RKO (cell line): ENCODE results near the gene MIPEP.

ENCODE experiments used
- DNase-seq: peaks from one replicate; pipeline ENCODE4 v3.0.0-alpha.2; 2016; ENCODE audit warnings: low spot score

Gene MIPEP

GRCh38 chr13:23810685-23811240, 78.4 kb downstream of the MIPEP start:
- no peak for DNase-seq

DNA sequence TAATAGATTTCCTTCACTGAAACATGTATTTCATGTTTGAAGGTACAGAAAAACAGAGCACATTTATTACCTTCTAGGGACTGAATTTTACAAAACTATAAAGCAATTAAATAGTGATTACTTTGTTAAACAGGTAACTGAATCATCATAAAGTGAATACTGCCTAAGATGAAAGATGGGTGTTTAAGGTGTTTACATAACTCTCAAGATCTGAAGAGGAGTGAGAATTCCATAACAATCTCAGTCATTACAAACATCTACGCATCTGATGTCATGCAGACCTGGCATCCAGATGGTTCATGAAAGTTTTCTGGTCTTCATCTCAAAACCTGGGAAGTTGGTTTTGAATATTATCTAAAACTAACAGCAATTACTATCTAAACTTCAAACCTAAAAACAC, 80.4 kb downstream of the MIPEP start:
- no peak for DNase-seq

DNA sequence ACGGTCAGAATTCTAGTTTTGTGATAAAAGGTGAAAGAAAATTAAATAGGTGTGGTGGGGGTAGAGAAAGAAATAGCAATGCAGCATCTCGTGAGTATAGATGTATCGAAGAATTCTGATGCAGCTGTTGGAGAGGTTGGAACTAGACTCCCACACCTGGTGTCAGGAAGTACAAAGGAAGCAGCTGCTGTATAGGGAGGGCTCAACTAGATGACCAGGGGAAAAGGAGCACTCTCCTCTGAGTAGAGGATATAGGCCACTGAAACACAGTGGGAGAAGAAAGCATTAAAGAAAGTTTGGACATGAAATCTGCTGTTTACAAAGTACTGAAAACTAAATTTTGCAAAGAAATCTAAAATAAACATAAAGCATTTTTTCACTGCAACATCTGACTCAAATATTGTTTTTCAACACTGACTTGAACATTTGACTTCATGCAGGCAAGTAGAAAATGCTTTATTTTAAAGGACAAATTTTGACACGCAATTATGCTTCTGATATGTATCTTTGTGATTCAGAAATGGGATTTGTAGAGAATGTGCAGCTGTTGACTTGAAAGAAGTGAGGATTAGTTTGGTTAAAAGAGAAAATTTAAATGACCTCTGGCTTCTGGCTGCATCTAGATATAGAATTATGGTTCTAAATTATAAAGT, 82.2 kb downstream of the MIPEP start:
- DNase-seq: no peak

DNA sequence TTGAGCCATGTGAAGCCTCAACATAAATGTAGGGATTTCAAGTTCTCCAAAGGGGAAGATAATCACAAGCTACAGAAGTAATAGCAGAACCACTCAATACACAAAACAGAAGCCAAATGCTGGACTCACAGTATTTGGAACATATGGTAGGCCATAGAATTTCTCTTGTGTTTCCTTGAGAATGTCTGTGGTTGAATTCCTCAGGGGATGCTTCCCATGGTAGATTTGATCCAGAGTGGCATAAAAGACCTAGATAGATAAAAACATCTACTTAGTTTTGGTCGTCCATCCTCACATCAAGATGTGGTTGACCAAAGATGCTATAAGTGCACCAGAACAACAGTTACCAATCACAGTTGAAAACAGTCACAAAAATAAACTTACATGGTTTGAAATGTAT, 83.4 kb downstream of the MIPEP start:
- no peak for DNase-seq

DNA sequence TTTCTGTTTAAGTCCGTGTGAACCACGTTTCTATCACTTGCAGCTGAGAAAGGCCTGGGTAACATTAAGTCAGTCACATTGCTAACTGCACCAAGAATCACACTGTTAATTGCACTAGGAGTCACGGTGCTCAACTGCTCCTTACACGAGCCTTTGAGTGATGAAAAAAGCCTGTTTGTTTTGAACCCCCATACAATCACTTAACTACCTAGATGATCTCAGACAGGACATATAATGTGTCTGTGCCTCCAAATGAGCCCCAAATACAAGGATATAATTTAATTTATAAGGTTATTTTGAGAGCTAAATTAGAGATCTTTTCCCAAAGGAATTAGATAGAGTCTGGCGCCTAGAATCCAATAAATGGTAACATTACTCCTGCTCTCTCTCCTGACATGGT, 84.1 kb downstream of the MIPEP start:
- no peak for DNase-seq

GRCh38 chr13:23804166-23804565, 85.0 kb downstream of the MIPEP start:
- no peak for DNase-seq

GRCh38 chr13:23801141-23801540, 88.1 kb downstream of the MIPEP start:
- DNase-seq: no peak

DNA sequence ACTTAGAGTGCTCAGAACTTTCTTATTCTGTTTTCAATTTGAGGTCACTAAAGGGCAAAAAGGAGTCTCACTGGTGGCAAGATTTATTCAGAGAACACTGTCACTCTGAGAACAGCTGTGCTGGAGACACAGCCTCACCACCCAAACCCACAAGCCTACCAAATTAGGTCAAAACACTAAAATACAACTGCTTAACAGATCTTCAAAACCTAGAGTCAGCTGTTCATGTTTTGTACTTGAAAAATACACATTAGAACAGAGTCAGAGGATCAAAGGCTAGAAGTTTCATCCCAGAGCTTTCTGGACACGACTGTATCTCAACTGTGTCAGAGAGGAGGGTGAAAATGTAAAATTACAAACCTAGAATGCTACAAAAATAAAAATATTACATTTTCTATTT, 89.3 kb downstream of the MIPEP start:
- DNase-seq: no peak

GRCh38 chr13:23797276-23797903, 91.8 kb downstream of the MIPEP start:
- DNase-seq: no peak

DNA sequence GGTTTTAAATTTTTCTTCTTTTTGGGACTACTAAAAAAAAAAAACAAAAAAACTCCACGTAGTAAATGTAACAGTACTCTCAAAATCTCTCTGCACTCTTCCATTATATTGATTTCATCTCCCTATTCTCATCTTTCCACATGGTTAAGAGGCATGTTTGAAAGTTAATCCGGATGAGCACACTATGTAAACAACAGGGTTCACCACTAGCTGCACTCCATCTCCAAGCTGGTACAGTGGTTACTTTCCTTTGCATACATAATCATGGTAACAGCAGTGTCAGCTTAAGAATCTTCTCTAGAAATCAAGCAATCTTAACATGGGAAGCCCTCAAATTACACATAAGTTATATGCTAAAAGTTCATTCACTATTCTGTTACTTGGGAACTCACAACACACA, 92.6 kb downstream of the MIPEP start:
- DNase-seq: no peak

GRCh38 chr13:23794267-23795161, 94.7 kb downstream of the MIPEP start:
- DNase-seq: peak; percentile 4

- no peak for DNase-seq
Measured at GRCh38 chr13:23793711-23794110, 95.5 kb downstream of the MIPEP start.

DNA sequence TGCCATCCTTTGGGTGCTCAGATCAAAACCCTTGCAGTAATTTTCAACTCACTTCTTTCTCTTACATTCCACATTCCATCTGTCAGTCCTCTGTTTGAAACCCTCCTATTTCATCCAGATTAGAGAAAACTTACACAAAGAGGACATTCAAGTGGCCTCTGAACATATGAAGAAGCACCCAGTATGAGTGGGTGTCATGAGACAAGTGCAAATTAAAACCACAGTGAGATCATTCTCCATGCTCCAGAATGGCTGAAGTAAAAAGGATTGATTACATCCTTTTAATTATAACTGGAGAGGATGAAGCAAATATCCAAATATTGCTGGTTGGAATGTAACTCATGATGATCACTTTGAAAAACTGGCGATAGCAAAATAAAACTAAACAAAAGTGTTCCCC, 96.5 kb downstream of the MIPEP start:
- DNase-seq: no peak

GRCh38 chr13:23790577-23791170, 98.5 kb downstream of the MIPEP start:
- no peak for DNase-seq

- no peak for DNase-seq
Measured at GRCh38 chr13:23789576-23790346, 99.4 kb downstream of the MIPEP start.

GRCh38 chr13:23788459-23788858, 100.7 kb downstream of the MIPEP start:
- DNase-seq: no peak

DNA sequence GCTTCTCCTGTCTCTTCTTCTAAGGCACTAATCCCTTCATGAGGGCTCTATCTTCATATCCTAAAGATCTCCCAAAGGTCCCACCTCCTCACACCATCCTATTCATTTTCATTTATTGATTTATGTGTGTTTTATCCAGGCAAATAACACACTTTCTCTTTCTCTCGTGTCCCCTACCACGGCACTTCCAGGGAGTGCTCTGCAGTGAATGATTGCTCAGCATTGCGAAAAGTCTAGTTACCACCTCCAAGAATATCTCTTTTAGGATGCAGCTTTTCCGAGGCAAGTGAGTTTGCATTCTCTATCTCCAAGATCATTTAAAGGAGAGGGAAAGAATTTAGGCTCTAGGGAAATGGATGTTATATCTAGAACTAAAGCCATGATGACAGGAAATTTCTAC, 101.7 kb downstream of the MIPEP start:
- DNase-seq: no peak

DNA sequence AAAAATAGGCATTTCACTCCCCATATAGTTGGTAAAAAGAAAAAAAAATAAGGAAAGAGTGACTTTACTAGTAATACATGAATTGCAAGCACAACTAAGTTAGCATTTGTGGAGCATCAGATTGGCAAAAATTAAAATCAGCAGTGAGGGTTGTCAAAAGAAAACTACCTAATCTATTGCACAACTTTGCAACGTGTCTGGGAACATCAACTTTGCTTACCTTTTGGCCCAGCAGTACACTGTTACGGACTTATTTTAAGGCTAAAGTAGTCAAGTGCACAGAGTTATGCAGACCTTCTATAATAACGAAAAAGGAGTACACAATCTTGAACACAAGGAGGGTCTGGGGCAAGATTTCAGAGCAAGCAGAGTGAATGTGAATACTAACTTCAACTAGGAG, 102.6 kb downstream of the MIPEP start:
- DNase-seq: no peak

- no peak for DNase-seq
Measured at GRCh38 chr13:23778879-23779278, 110.3 kb downstream of the MIPEP start.

DNA sequence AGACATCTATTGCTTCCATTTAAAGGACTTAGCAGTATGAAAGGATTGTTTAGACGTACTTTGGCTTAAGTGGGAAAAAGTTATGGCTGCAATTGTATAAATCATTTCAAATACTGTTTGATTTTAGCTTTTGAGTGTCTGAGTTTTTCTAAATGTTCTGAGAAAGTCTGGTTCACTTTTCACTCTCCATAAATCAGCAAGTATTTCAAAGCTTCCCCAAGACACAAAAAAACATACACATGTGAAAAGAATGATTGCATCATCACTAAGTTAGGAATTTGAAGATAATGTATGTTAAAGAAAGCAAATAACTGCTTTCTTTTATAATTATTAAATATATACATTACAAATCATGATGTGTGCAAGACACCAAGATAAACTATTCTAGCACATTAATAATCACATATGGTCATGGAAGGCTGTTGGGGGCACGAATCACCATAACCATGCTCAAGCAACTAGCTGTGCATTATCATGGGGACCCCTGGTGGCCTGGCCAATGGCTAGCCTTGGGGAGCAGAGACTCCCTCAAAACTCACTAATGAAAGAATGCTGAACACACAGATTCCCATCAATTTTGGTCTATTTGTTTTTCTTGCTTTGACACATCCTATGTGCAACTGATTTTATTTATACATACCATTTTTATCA, 111.1 kb downstream of the MIPEP start:
- no peak for DNase-seq

- no peak for DNase-seq
Measured at GRCh38 chr13:23777575-23777870, 111.7 kb downstream of the MIPEP start.
